Ishikawa (cell line): ENCODE measurements around the gene ATP2C1.

ENCODE experiments used
- CEBPB ChIP-seq: IDR thresholded peaks from 2 replicates; pipeline ENCODE4 v1.6.1; 2012
- CREB1 ChIP-seq: IDR thresholded peaks from 2 replicates; pipeline ENCODE4 v1.6.1; 2012; ENCODE audit warnings: low read depth
- EGR1 ChIP-seq: IDR thresholded peaks from 2 replicates; pipeline ENCODE4 v1.6.1; 2012
- EP300 ChIP-seq: IDR thresholded peaks from 2 replicates; pipeline ENCODE4 v1.6.1; 2012; ENCODE audit warnings: borderline replicate concordance
- FOXM1 ChIP-seq: IDR thresholded peaks from 2 replicates; pipeline ENCODE4 v1.6.1; 2012; ENCODE audit warnings: low read depth, borderline replicate concordance
- MAX ChIP-seq: IDR thresholded peaks from 2 replicates; pipeline ENCODE4 v1.6.1; 2012
- NFIC ChIP-seq: IDR thresholded peaks from 2 replicates; pipeline ENCODE4 v1.6.1; 2012
- RAD21 ChIP-seq: IDR thresholded peaks from 2 replicates; pipeline ENCODE4 v1.6.1; 2012; ENCODE audit warnings: low read depth
- REST ChIP-seq: IDR thresholded peaks from 2 replicates; pipeline ENCODE4 v1.6.1; 2012; ENCODE audit warnings: low read depth, mild to moderate bottlenecking
- TAF1 ChIP-seq: IDR thresholded peaks from 2 replicates; pipeline ENCODE4 v1.6.1; 2012; ENCODE audit warnings: low read depth, mild to moderate bottlenecking
- TCF12 ChIP-seq: IDR thresholded peaks from 2 replicates; pipeline ENCODE4 v1.6.1; 2012; ENCODE audit warnings: low read depth
- TEAD4 ChIP-seq: IDR thresholded peaks from 2 replicates; pipeline ENCODE4 v1.6.1; 2012
- USF1 ChIP-seq: IDR thresholded peaks from 2 replicates; pipeline ENCODE4 v1.6.1; 2012
- YY1 ChIP-seq: IDR thresholded peaks from 2 replicates; pipeline ENCODE4 v1.6.1; 2012; ENCODE audit warnings: low read depth

- TF ChIP-seq USF1 (no peak), RAD21 (no peak), YY1 (no peak), TCF12 (no peak), EP300 (no peak), NFIC (no peak), CEBPB (no peak), CREB1 (no peak), TEAD4 (no peak), MAX (no peak), REST (no peak), FOXM1 (no peak), TAF1 (no peak), EGR1 (no peak)
Measured at GRCh38 chr3:131018970-131019369, 125.1 kb downstream of the ATP2C1 start.
